Effector memory CD4-positive, alpha-beta T cell (primary cell): ENCODE results near the gene WDR45B.
A peak's percentile ranks its signal among the peaks of the same experiment; 100 is the strongest.
"Not testable (repeated sequence)": the region's sequence is repeated elsewhere in the genome, so short reads cannot be mapped to it uniquely, and the experiment has no call there.

Source experiments
- DNase-seq, 3 donors: peaks; one replicate each; pipeline ENCODE4 v3.0.0-alpha.2; 2020
- H3K27ac ChIP-seq: 2 replicates; pipeline ENCODE4 v1.7.0; 2013; ENCODE audit warnings: mild to moderate bottlenecking, low read length, moderate library complexity; ENCODE audit not compliant: insufficient read depth, poor library complexity, severe bottlenecking
- H3K27me3 ChIP-seq: replicated peaks from 2 replicates; pipeline ENCODE4 v1.7.0; 2013; ENCODE audit warnings: mild to moderate bottlenecking, low read length; ENCODE audit not compliant: insufficient read depth, control insufficient read depth, poor library complexity, severe bottlenecking
- H3K36me3 ChIP-seq: 2 replicates; pipeline ENCODE4 v1.7.0; 2013; ENCODE audit warnings: mild to moderate bottlenecking, low read length, moderate library complexity; ENCODE audit not compliant: control insufficient read depth, insufficient read depth
- H3K4me1 ChIP-seq: 2 replicates; pipeline ENCODE4 v1.7.0; 2013; ENCODE audit warnings: low read length, mild to moderate bottlenecking; ENCODE audit not compliant: control insufficient read depth, insufficient read depth, poor library complexity, severe bottlenecking
- H3K4me3 ChIP-seq: 2 replicates; pipeline ENCODE4 v1.7.0; 2013; ENCODE audit warnings: low read length, low read depth, mild to moderate bottlenecking; ENCODE audit not compliant: insufficient read depth, poor library complexity, severe bottlenecking
- H3K9me3 ChIP-seq: 2 replicates; pipeline ENCODE4 v1.7.0; 2013; ENCODE audit warnings: mild to moderate bottlenecking, low read length, moderate library complexity; ENCODE audit not compliant: control insufficient read depth

WDR45B gene

DNA sequence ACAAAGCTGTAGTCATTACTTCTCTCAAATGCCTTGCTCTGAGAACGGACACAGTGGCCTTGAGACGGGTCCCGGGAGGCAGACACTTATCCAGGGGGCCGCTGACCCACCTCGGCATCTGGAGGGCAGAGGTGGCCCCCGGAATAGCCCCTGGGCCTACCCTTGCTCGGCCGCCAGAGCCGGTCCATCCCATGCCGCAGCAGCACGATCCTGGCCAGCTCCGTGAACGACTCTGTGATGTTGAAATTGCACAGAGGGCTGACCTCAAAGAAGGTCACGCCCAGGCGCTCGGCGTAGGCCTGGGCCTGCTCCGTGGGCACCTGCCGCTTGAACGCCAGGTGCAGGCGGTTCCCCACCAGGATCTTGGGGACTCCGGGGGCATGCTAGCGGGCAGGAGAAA, 10.1 kb upstream of the WDR45B start:
- H3K4me1 ChIP-seq, result no peaks in the 10 kb centered on the region
- H3K36me3 ChIP-seq, result no peaks in the 10 kb centered on the region
- no peaks in the 10 kb centered on the region for H3K27me3 ChIP-seq
- H3K27ac ChIP-seq, result no peak overlapping the region
- no peaks in the 10 kb centered on the region for H3K9me3 ChIP-seq
- H3K4me3 ChIP-seq, result no peak overlapping the region
- no peak for DNase-seq

DNA sequence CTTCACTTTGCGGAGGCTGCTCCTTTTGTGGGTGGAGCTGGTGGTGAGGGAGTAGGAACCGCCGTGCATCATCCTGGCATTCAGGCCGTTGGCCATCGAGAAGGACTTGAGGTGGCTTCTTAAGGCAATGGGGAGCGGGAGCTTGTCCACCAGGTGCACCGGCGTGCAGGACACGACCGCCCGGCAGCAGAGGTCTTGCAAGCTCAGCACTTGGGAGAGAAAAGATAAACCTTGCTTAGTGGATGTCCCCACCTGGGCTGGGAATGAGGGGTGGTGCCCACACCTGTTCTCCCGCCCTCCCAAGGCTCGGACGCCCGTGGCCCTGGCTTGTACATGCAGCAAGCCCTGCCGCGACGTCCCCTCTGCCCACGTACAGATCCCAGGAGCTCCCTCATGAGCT, 9.7 kb upstream of the WDR45B start:
- H3K4me1 ChIP-seq, result no peaks in the 10 kb centered on the region
- no peak overlapping the region for H3K27ac ChIP-seq
- H3K9me3 ChIP-seq, result no peaks in the 10 kb centered on the region
- no peaks in the 10 kb centered on the region for H3K27me3 ChIP-seq
- DNase-seq, result no peak
- H3K4me3 ChIP-seq, result no peak overlapping the region
- H3K36me3 ChIP-seq, result no peaks in the 10 kb centered on the region

- H3K4me1 ChIP-seq, result no peaks in the 10 kb centered on the region
- H3K4me3 ChIP-seq, result no peak overlapping the region
- H3K27me3 ChIP-seq, result no peaks in the 10 kb centered on the region
- no peaks in the 10 kb centered on the region for H3K9me3 ChIP-seq
- H3K27ac ChIP-seq, result no peak overlapping the region
- no peak for DNase-seq
- H3K36me3 ChIP-seq, result no peaks in the 10 kb centered on the region
Measured at GRCh38 chr17:82656266-82656665, 8.0 kb upstream of the WDR45B start.

- no peak overlapping the region for H3K4me3 ChIP-seq
- no peak overlapping the region for H3K27ac ChIP-seq
- no peaks in the 10 kb centered on the region for H3K36me3 ChIP-seq
- no peaks in the 10 kb centered on the region for H3K27me3 ChIP-seq
- H3K9me3 ChIP-seq, result no peaks in the 10 kb centered on the region
- H3K4me1 ChIP-seq, result no peaks in the 10 kb centered on the region
- DNase-seq, result no peak
Measured at GRCh38 chr17:82655523-82655922, 7.3 kb upstream of the WDR45B start.

- Histone ChIP-seq H3K27me3 (no peaks in the 10 kb centered on the region), H3K4me1 (no peaks in the 10 kb centered on the region), H3K27ac (no peak overlapping the region), H3K4me3 (no peak overlapping the region), H3K36me3 (no peaks in the 10 kb centered on the region), H3K9me3 (no peaks in the 10 kb centered on the region)
- DNase-seq, result no peak
Measured at GRCh38 chr17:82655038-82655479, 6.8 kb upstream of the WDR45B start.

DNA sequence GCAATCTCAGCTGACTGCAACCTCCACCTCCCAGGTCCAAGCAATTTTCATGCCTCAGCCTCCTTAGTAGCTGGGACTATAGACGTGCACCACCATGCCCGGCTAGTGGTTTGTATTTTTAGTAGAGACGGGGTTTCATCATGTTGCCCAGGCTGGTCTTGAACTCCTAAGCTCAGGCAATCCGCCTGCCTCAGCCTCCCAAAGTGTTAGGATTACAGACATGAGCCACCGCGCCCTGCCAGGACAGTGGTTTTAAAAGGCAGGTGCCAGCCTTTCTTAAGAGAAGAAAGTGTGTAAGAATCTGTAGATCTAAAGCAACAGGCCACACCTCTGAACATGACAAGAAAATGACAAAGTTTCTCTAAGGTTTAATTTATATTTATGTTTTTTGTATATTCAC, 6.4 kb upstream of the WDR45B start:
- H3K4me1 ChIP-seq, H3K27ac ChIP-seq, DNase-seq, H3K4me3 ChIP-seq, H3K27me3 ChIP-seq, H3K9me3 ChIP-seq, H3K36me3 ChIP-seq: not testable (repeated sequence)

DNA sequence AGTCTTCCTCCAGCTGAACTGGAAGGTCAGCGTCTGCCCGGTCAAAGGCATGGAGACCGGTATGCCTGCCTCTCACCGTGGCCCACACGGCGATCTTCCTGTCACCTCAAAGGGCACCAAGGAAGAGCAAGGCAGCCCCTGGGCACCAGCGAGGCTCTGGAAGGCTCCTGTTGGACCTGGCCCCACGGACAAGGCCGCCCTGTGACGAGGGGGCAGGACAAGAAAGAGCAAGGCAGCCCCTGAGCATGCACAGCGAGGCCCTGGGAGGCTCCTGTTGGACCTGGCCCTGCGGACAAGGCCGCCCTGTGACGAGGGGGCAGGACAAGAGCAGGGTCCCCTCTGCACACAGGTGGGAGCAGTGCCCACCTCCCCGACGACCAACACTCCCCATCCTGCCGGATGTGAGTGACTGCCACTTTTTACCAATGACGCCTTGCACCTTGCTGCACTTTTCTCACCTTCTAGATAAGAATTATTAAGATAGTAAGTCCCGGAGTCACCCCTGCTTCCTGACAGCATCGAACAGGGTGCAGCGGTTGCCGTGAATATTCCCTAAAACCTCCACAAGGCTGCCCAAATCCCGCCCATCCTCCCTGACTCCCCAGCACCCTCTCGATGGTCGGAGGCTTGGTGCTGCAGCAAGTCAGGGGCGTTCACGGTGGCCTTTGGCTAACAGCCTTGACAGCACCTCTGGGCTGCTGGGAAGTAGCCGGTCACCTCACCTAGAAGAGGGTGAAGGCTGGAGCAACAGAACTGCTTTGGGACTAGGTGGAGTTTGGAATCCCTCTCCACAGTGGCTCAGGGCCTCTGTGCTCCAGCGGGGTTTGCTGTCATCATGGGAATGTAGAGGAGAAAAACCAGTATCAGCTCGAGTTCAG, 5.6 kb upstream of the WDR45B start:
- Histone ChIP-seq H3K9me3 (no peaks in the 10 kb centered on the region), H3K4me1 (no peaks in the 10 kb centered on the region), H3K27me3 (no peaks in the 10 kb centered on the region), H3K27ac (no peak overlapping the region), H3K36me3 (no peaks in the 10 kb centered on the region), H3K4me3 (no peak overlapping the region)
- DNase-seq, result no peak

DNA sequence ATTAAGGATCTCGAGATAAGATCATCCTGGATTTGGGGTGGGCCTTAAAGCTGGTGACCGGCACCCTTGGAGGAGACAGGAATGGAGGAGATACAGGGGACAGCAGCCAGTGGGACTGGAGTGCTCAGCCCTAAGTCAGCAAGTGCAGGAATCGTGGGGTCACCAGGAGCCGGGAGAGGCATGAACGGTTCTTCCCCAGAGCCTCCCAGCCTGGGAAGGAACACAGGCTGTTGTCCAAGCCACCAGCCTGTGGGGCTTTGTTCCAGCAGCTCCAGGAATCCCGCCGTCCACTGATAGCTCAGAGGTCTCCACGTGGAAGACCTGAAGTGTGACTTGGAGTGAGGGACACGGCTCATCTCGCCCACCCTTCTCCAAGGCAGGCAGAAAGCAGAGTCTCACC, 2.5 kb upstream of the WDR45B start:
- H3K4me3 ChIP-seq, result no peak overlapping the region
- H3K27ac ChIP-seq, result peak overlapping the region; percentile 5
- no peaks in the 10 kb centered on the region for H3K36me3 ChIP-seq
- no peak for DNase-seq
- H3K27me3 ChIP-seq, result no peaks in the 10 kb centered on the region
- no peaks in the 10 kb centered on the region for H3K9me3 ChIP-seq
- peaks cover 15% of the 10 kb centered on the region for H3K4me1 ChIP-seq

GRCh38 chr17:82649501-82650261, 1.4 kb upstream of the WDR45B start:
- no peak overlapping the region for H3K27ac ChIP-seq
- H3K36me3 ChIP-seq, result no peaks in the 10 kb centered on the region
- DNase-seq, result no peak
- H3K4me1 ChIP-seq, result peaks cover 17% of the 10 kb centered on the region
- H3K27me3 ChIP-seq, result no peaks in the 10 kb centered on the region
- no peaks in the 10 kb centered on the region for H3K9me3 ChIP-seq
- H3K4me3 ChIP-seq, result no peak overlapping the region

DNA sequence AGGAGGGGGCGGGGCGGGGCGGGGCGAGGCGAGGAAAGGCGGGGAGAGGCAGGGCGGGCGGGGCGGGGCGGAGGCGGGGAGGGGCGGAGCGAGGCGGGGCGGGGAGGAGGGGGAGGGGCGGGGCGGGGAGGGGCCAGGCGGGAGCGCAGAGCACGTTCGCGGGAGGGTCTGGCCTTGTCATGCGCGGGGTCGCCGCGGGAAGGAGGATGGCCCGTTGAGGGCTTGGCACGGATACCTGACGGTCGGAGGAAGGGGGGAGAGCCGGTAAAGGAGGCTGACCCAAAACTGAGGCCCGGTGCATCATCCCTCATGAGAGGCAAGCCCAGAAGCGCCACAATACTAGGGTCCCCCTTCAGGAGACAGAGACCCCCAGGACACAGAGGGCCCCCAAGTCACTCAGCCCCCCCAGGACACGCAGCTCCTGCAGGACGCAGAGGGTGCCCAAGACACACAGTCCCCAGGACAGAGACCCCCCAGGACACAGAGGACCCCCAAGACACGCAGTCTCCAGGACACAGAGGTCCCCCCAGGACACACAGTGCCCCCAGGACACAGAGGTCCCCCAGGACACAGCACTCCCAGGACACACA, 593 bp upstream of the WDR45B start:
- H3K36me3 ChIP-seq, result peaks cover 6% of the 10 kb centered on the region
- no peak overlapping the region for H3K27ac ChIP-seq
- H3K4me1 ChIP-seq, result peaks cover 17% of the 10 kb centered on the region
- H3K27me3 ChIP-seq, result no peaks in the 10 kb centered on the region
- peak in 1 of 3 donors; percentile 48 for DNase-seq
- no peak overlapping the region for H3K4me3 ChIP-seq
- no peaks in the 10 kb centered on the region for H3K9me3 ChIP-seq
